ENCODE data around the gene FBXO31. TPM values are rescaled to one million over a fixed set of nuclear protein-coding genes. Genes with fewer than 3 reads are reported as not detected.
A peak's percentile ranks its signal among the peaks of the same experiment; 100 is the strongest.

Gene FBXO31
- total and polyA plus RNA-seq, 9 of the 15 experiments (the other 6 are each of a cell fraction or from before 2014, with no cell fraction given): 0.18 to 33.3 (median 10.9) TPM

GRCh38 chr16:87317750-87318644 is 65.6 kb downstream of the FBXO31 start (continued):
- TF ChIP-seq E2F6 (IDR thresholded peaks at IDR 0.05; ENCODE audit: borderline replicate concordance in 1 of 2, extremely low read depth in 1 of 2, insufficient read depth in 1 of 2, insufficient read length in 1 of 2, low read depth in 1 of 2, low read length in 1 of 2, poor library complexity in 1 of 2, severe bottlenecking in 1 of 2) (peak; percentile 41 to 55), MXD1 (CRISPR knock-in tag; IDR thresholded peaks at IDR 0.05; ENCODE audit: borderline replicate concordance, poor library complexity, severe bottlenecking) (no peak), MEIS2 (IDR thresholded peaks at IDR 0.05; ENCODE audit: partially characterized antibody) (peak; percentile 66), TCF15 (CRISPR knock-in tag; IDR thresholded peaks at IDR 0.05) (no peak), HMG20A (CRISPR knock-in tag; conservative IDR thresholded peaks at IDR 0.05) (no peak), PRDM10 (IDR thresholded peaks at IDR 0.05; ENCODE audit: partially characterized antibody) (no peak), PKNOX1 (IDR thresholded peaks at IDR 0.05) (peak; percentile 39; the same call in 1 of the 2 replicates), IRF9 (tag; IDR thresholded peaks at IDR 0.05) (no peak), ZNF398 (CRISPR knock-in tag; IDR thresholded peaks at IDR 0.05) (no peak), MED1 (CRISPR knock-in tag; IDR thresholded peaks at IDR 0.05; ENCODE audit: borderline replicate concordance) (no peak), MLLT1 (IDR thresholded peaks at IDR 0.05) (peak in 1 of 2 experiments; percentile 24; a peak in 1 of 4 replicates), HDAC1 (IDR thresholded peaks at IDR 0.05) (0 out of 4 replicates have a peak, but pooled peaks of 1 of the 2 experiments have one; percentile 8)

Measured in K562 (cell line).